ENCODE results near the gene TSPO2. TPM values are rescaled to one million over a fixed set of nuclear protein-coding genes. Genes with fewer than 3 reads are reported as not detected.

The TSPO2 gene
- total RNA-seq, 2 experiments from 2014 or later, result not detected

- no peak for DNase-seq (ENCODE audit: low spot score)
- H3K36me3 ChIP-seq (ENCODE audit: insufficient read depth, low read length), result no peaks in the 10 kb centered on the region
- H2AFZ ChIP-seq (ENCODE audit: low read length), result no peak overlapping the region
- BruUV-seq (replicated peaks), result no TSS peak
- intact Hi-C loops (cut with micrococcal nuclease; ENCODE audit: unreplicated experiment), result no loop called here
- POLR2A ChIA-PET, result no interaction called here
- H3K79me2 ChIP-seq (ENCODE audit: insufficient read depth, low read depth, low read length), result no peaks in the 10 kb centered on the region
- H3K27ac ChIP-seq (ENCODE audit: low read depth, low read length, poor library complexity, severe bottlenecking), result no peak overlapping the region
- no peak overlapping the region for H3K4me2 ChIP-seq (ENCODE audit: low read length)
- peaks cover 22% of the 10 kb centered on the region for H3K4me1 ChIP-seq (ENCODE audit: insufficient read depth, low read length, poor library complexity, severe bottlenecking)
- H4K20me1 ChIP-seq (ENCODE audit: insufficient read depth, low read length), result no peaks in the 10 kb centered on the region
- H3K9me2 ChIP-seq (ENCODE audit: insufficient read depth, low read length), result no peaks in the 10 kb centered on the region
- H3K9me3 ChIP-seq (ENCODE audit: low read length), result no peaks in the 10 kb centered on the region
- CTCF ChIA-PET (ENCODE audit: unreplicated experiment), result no interaction called here
- TF ChIP-seq CTCF (conservative IDR thresholded peaks at IDR 0.05; ENCODE audit: low read length), result no peak
- TF ChIP-seq EZH2phosphoT487 (IDR thresholded peaks at IDR 0.05; ENCODE audit: borderline replicate concordance, low read depth, low read length), result no peak
- H3K4me3 ChIP-seq (ENCODE audit: low read depth, low read length, poor library complexity, severe bottlenecking), result no peak overlapping the region
Measured at GRCh38 chr6:41025966-41026530, 16.2 kb upstream of the TSPO2 start.

DNA sequence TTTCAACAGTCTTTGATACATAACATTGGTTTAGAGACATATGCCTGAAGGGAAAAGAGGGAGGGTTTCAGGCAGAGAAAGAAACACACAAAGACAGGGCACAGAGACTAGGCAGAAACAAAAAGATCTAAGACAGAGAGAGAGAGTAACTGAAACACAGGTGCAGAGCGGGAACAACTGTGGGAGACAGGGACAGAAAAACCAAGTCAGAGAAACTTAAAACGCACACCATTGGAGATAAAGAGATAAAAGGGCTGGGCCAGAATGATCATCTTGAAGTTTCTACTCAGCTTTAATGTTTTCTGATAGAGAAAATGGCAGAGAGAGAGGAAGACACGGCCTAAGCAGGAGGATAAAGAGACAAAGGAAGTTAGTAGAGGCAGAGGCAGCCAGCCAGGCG is 15.0 kb upstream of the TSPO2 start:
- ChIA-PET CTCF (ENCODE audit: unreplicated experiment) (interaction anchor here (1.9 kb wide), 1 partner anchor 19 kb away, joined by 6 read pairs; no protein-coding TSS in a partner anchor), POLR2A (no interaction called here)
- H3K4me1 ChIP-seq (ENCODE audit: insufficient read depth, low read length, poor library complexity, severe bottlenecking), result peaks cover 22% of the 10 kb centered on the region
- H3K9me2 ChIP-seq (ENCODE audit: insufficient read depth, low read length), result no peaks in the 10 kb centered on the region
- TF ChIP-seq CTCF (conservative IDR thresholded peaks at IDR 0.05; ENCODE audit: low read length) (no peak), EZH2phosphoT487 (IDR thresholded peaks at IDR 0.05; ENCODE audit: borderline replicate concordance, low read depth, low read length) (no peak)
- H3K9me3 ChIP-seq (ENCODE audit: low read length), result no peaks in the 10 kb centered on the region
- peak overlapping the region; percentile 94 for H2AFZ ChIP-seq (ENCODE audit: low read length)
- H3K79me2 ChIP-seq (ENCODE audit: insufficient read depth, low read depth, low read length), result no peaks in the 10 kb centered on the region
- BruUV-seq (replicated peaks), result no TSS peak
- no peaks in the 10 kb centered on the region for H4K20me1 ChIP-seq (ENCODE audit: insufficient read depth, low read length)
- H3K27ac ChIP-seq (ENCODE audit: low read depth, low read length, poor library complexity, severe bottlenecking), result no peak overlapping the region
- no peaks in the 10 kb centered on the region for H3K36me3 ChIP-seq (ENCODE audit: insufficient read depth, low read length)
- H3K4me3 ChIP-seq (ENCODE audit: low read depth, low read length, poor library complexity, severe bottlenecking), result peak overlapping the region; percentile 59
- DNase-seq (ENCODE audit: low spot score), result no peak
- peak overlapping the region; percentile 73 for H3K4me2 ChIP-seq (ENCODE audit: low read length)
- intact Hi-C loops (cut with micrococcal nuclease; ENCODE audit: unreplicated experiment), result no loop called here

DNA sequence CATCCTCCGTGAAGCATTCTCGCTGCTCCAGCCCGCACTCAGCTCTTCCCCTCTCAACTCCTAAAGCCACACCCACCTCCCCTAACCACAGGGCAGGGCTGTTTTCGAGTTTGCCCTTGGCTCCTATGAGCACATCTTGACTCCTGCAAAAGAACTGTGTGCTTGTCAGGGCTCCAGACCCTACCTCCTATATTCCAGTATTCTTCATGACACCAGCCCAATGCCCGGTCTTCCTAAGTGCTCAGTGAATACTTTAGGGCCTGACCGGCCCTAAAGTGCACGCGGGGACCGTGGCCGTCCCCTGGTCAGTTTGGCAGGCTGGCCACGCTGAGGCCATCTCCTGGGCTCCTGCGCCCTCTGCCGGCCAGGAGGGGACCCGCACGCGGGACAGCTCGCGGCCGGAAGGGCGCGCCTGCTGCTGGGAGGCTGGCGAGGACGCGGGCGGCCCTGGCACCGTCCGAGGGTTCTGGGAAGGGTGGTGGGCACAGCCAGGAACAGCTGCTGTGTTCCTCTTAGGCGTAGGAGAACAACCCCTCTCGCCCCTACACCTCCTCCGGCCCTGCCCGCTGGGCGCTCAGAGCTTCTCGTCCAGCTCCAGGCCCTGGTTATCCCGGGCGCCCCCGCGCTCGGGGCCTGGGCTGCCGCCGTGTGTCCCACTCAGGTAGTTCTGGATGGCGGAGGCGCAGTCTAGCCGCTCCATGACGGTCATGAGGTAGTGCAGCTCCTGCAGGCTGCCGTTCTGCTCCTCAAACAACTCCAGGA is 14.3 kb upstream of the TSPO2 start:
- no TSS peak for BruUV-seq (replicated peaks)
- H3K27ac ChIP-seq (ENCODE audit: low read depth, low read length, poor library complexity, severe bottlenecking), result no peak overlapping the region
- H3K4me3 ChIP-seq (ENCODE audit: low read depth, low read length, poor library complexity, severe bottlenecking), result peak overlapping the region; percentile 59
- no peaks in the 10 kb centered on the region for H3K79me2 ChIP-seq (ENCODE audit: insufficient read depth, low read depth, low read length)
- ChIA-PET POLR2A (no interaction called here), CTCF (ENCODE audit: unreplicated experiment) (interaction anchor here (1.0 to 1.9 kb wide), 3 partner anchors 20 to 41 kb away, joined by 4 to 6 read pairs (median 5); no protein-coding TSS in a partner anchor)
- intact Hi-C loops (cut with micrococcal nuclease; ENCODE audit: unreplicated experiment), result loop anchor here (1.0 kb wide), 1 partner anchor 22 kb away; no protein-coding TSS in a partner anchor
- H2AFZ ChIP-seq (ENCODE audit: low read length), result peak overlapping the region; percentile 94
- H3K9me3 ChIP-seq (ENCODE audit: low read length), result no peaks in the 10 kb centered on the region
- H4K20me1 ChIP-seq (ENCODE audit: insufficient read depth, low read length), result no peaks in the 10 kb centered on the region
- peak overlapping the region; percentile 73 for H3K4me2 ChIP-seq (ENCODE audit: low read length)
- no peaks in the 10 kb centered on the region for H3K36me3 ChIP-seq (ENCODE audit: insufficient read depth, low read length)
- H3K4me1 ChIP-seq (ENCODE audit: insufficient read depth, low read length, poor library complexity, severe bottlenecking), result peaks cover 22% of the 10 kb centered on the region
- peak; percentile 73 for DNase-seq (ENCODE audit: low spot score)
- no peaks in the 10 kb centered on the region for H3K9me2 ChIP-seq (ENCODE audit: insufficient read depth, low read length)
- TF ChIP-seq EZH2phosphoT487 (IDR thresholded peaks at IDR 0.05; ENCODE audit: borderline replicate concordance, low read depth, low read length), result no peak
- TF ChIP-seq CTCF (conservative IDR thresholded peaks at IDR 0.05; ENCODE audit: low read length), result peak; percentile 99
